GM18907 (cell line): ENCODE results near the gene WDFY3.

ENCODE experiments used
- ATAC-seq: cut with Tn5 transposase; IDR thresholded peaks from one replicate; pipeline ENCODE4 v1.9.1; 2021; ENCODE audit warnings: mild to moderate bottlenecking, moderate library complexity; ENCODE audit not compliant: unreplicated experiment

WDFY3 gene

GRCh38 chr4:84954982-84955567, 11.4 kb downstream of the WDFY3 start:
- ATAC-seq = no peak

DNA sequence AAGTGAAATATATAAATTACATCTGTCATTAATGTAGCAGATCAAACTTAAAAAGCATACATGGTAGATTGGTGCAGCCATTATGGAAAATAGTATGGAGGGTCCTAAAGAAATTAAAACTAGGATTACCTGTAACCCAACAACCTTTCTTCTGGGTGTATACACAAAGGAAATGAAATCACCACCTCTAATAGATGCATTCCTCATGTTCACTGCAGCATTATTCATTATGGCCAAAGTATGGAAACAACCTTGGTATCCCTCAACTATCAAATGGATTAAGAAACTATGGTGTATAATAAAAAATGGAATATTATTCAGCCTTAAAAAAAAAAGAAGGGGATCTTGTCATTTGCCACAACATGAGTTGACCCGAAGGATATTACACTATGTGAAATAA, 13.7 kb downstream of the WDFY3 start:
- no peak for ATAC-seq

DNA sequence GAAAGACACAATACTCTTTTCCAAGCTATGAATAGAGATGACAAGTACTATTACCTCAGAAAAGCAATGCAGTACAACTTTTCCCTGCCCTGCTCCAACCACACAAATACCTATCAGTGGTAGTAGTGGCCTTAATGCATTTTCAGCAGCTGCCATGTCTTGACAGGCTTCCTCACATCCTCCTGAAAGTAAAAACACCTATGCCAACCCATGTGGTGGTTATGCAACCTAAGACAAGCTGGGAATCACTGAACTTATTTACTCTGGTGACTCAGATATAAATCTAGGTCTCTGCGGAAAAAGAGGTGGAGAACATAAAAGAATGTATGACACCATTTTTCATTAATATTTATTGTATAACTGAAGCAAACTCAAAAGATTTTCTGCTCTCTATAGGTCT, 14.5 kb downstream of the WDFY3 start:
- ATAC-seq = no peak

DNA sequence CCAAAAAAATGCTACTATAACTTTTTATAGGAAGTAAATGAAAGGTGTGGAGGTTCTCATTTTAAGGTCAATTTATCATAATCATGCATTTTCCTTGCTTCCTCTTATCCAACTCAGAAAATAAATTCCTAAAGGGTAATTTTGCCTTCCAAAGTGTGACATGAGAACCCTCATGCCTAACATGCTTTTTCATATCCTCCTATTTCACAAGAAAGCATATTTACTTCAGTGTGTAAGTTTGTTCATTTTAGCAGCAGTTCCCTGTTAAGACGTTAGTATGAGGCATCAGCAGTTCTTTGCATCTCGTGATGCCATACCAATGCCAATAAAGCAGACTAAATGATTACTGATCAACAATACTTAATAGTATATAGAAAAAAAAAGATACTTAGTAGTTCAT, 18.4 kb downstream of the WDFY3 start:
- ATAC-seq = no peak

- ATAC-seq = no peak
Observed at GRCh38 chr4:84944947-84945346, 21.5 kb downstream of the WDFY3 start.

GRCh38 chr4:84940960-84941359, 25.5 kb downstream of the WDFY3 start:
- ATAC-seq = no peak

DNA sequence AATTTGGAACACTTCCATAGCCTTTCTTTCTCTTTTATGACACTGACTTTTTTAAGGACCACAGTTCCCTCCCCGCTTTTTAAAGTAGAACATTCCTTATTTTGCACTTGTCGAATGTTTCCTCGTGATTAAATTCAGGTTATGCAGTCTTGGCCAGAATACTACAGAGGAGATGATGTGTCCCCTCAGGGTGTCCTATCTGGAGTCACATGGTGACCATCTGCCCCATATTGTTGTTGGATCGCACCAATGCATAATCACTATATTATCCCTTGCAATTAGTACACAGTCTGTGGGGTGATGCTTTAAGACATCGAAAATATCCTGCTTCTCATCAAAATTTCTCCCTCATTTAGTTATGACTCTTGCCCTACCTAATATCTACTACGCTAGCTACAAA, 27.4 kb downstream of the WDFY3 start:
- no peak for ATAC-seq

DNA sequence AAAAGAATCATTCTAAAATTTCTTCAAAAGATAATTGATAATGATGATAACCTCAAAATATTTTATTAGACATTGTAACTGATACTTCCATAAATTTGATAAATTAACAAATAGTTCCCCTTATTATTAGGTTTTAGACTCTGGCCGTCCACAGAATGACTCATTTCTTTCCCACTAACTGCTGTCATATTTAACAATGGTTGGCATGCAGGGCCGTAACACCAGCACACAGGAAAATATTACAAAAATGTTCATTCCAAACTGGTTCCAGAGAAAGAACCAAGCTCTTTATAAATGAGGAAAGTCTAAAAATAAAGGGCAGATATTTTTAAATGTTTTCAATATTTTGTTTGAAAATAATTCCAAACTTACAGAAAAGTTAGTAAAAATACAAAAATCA, 28.2 kb downstream of the WDFY3 start:
- no peak for ATAC-seq

DNA sequence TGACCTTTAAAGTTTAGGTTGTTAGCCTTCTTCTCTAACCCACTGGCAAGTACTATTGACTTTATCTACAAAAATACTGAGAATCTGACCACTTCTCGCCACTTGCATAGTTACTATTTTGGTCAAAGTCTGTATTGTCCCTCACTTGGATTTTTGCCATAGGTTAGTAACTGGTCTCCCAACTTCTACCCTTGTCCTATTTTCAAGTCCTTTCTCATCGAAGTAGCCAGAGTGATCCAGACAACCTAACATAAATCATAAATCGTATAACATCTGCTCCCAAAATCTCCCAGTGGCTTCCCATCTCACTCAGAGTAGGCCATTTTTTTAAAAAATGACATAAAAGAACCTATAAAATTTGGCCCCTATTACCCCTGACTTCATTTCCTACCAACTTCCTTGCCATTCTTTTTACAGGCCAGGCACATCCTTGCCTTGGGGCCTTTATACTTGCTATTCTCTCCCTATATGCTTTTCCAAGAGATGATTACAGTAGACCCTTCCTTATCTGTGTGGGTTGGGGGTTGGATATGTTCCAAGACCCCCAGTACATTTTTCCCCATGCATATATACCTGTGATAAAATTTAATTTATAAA, 29.0 kb downstream of the WDFY3 start:
- no peak for ATAC-seq

DNA sequence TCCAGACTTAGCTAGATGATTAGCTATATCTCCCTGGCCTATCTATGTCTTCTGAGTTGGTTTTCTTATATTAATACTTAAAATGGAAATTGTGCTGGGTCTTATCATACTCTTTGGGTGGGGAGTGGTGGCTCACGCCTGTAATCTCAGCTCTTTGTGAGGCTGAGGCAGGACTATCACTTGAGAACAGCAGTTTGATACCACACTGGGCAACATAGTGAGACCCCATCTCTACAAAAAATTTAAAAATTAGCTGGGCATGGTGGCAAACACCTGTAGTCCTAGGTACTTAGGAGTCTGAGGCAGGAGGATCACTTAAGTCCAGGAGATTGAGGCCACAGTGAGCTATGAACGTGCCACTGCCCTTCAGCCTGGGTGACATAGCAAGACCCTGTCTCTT, 30.4 kb downstream of the WDFY3 start:
- no peak for ATAC-seq

- no peak for ATAC-seq
Observed at GRCh38 chr4:84932462-84932861, 34.0 kb downstream of the WDFY3 start.

- ATAC-seq = no peak
Observed at GRCh38 chr4:84931961-84932360, 34.5 kb downstream of the WDFY3 start.

DNA sequence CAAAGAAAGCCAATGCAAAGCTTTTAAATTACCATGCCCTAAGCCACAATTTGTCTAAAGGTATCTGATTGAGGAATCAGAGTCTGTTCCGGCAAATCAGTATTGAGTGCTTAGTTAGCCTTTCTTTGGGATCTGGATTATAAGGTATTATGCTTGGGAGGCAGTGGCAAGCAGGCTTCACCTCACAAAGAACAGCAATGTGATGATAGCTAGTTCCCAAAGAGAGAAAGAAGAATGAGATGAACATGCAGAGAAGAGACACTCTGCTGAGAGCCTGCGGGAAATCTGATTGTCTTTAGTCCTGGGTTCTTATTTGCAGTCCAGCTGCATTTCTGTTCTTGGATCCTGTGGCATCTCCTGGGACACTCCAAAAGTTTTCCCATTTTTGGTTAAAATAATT, 35.2 kb downstream of the WDFY3 start:
- ATAC-seq = no peak

DNA sequence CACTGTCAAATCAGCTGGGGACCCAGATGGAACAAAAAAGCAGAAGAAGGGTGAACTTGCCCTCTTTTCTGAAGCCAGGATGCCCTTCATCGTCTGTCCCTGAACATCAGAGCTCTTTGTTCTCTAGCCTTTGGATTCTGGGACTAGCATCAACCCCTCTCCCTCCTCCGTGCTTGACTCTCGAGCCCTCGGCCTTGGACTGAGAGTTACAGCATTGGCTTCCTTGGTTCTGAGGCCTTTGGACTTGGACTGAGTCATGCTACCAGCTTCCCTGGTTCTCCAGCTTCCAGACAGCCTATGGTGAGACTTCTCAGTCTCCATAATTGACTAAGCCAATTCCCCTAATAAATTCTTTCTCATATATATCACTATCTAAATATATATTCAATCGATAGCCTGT, 38.4 kb downstream of the WDFY3 start:
- no peak for ATAC-seq

- no peak for ATAC-seq
Observed at GRCh38 chr4:84927428-84927827, 39.1 kb downstream of the WDFY3 start.

DNA sequence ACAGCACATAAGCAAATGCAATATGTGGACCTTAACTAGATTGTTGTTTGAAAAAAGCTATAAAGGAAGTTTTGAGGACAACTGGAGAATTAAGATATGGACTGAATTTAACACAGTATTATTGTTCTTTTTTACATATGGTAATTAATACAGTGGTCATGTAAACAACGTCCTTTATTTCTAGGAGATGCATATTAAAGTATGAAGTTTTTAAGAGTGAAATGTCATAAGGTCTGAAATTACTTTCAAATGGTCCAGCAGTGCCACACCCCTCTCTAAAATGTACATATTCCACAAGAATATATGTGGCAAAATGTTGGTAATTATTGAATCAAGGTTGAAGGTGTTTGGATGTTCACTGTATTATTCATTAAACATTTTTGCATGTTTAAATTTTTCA, 40.9 kb downstream of the WDFY3 start:
- no peak for ATAC-seq

- ATAC-seq = no peak
Observed at GRCh38 chr4:84924434-84924833, 42.1 kb downstream of the WDFY3 start.

- ATAC-seq = no peak
Observed at GRCh38 chr4:84920617-84921016, 45.9 kb downstream of the WDFY3 start.

- ATAC-seq = no peak
Observed at GRCh38 chr4:84917869-84918600, 48.5 kb downstream of the WDFY3 start.

DNA sequence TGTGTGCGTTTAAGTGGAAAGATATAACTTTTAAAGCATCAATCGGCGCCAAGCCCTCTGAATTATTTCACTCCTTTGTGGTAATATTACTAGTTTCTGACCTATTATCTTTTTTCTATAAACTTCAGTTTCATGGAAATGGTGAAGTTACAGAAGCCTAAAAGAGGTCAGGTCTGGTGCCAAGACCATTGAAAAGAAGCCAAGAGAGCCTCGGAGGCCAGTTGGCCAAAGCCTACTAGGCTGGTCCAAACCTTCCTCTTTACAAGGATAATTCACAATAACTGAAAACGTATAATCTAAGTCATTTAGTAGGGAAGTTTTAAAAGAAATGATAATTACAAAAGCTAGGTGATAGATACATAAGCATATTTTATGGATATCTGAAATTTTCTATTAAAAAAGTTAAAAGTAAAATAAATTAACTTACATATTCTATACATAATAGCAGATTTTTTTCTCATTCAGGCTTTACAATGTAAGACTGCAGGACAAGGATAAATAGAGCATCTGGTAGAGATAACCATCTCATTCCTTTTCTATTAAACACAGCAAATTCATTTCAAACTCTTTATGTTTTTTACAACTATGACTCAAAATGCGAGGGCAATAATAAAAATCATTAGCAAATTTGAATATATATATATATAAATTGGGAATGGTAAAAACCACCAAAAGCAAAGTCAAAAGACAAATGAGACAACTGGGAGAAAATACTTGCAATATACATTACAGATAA, 49.2 kb downstream of the WDFY3 start:
- ATAC-seq = no peak

DNA sequence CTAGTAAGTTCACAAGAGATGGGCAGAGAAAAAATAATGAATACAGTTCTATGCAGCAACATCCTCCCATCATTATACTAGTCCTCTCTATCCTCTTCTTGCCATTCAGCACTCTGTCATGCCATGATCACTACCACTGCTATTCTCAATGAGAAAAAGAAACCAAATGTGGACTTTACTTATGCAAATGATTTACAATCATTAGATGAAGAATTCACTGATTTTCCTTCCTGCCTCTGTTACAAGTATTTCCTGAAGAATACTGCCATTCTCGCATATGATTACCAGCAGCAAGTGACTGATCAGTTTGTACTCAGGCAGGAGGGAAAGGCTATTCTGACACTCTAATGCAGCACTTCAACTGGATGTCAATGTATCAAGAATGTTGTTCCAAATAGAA, 50.3 kb downstream of the WDFY3 start:
- no peak for ATAC-seq

DNA sequence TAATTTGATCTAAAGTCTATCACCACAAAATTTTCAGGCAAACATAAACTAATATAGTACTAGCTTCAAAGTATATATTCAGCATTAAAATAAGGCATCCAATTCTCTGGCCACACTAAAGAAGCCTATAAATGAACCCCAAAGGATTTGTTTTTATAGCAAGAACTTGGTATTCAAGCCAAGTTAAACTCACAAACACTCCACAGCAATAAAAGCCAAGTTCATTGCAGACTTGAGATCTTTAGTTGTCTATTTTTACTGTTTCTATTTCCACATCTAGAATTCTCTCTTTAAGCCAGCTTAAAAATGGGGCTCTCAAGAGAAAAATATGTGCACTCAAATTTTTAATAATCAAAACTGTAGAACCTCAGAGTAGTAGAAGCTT, 51.1 kb downstream of the WDFY3 start:
- no peak for ATAC-seq
